ENCODE data around the gene UBE2C. TPM values are rescaled to one million over a fixed set of nuclear protein-coding genes. Genes with fewer than 3 reads are reported as not detected.
"Not testable (repeated sequence)": the region's sequence is repeated elsewhere in the genome, so short reads cannot be mapped to it uniquely, and the experiment has no call there.

The UBE2C gene
- 100 to 1,000 TPM; 189 to 202 TPM for total RNA-seq

GRCh38 chr20:45812157-45813005 is at the start of gene UBE2C:
Gene UBE2C, plus strand, starts transcription at chr20:45812644. Its CDS starts 52 bp downstream, at chr20:45812696.
- CTCF ChIA-PET: interaction anchor here (1.3 to 1.4 kb wide), 2 partner anchors 10 to 13 kb away, joined by 4 to 5 read pairs; no protein-coding TSS in a partner anchor
- Mint-ChIP-seq H3K4me1 (ENCODE audit: low read depth) (peaks cover 17% of the 10 kb centered on the region), H3K27ac (peak within 1 kb of the TSS; percentile 82), H3K9me3 (no peaks in the 10 kb centered on the region), H3K4me3 (peak within 1 kb of the TSS; percentile 94), H3K27me3 (ENCODE audit: low read depth) (no peaks in the 10 kb centered on the region), H3K36me3 (ENCODE audit: low read depth) (peaks cover 55% of the 10 kb centered on the region)
- DNase-seq: peak; percentile 98
- intact Hi-C loops (cut with micrococcal nuclease): loop anchor here (1.0 kb wide), 5 partner anchors 45 to 160 kb away; partner anchors contain the start of genes ACOT8, ZNF335, ZSWIM1 and ZSWIM3

DNA sequence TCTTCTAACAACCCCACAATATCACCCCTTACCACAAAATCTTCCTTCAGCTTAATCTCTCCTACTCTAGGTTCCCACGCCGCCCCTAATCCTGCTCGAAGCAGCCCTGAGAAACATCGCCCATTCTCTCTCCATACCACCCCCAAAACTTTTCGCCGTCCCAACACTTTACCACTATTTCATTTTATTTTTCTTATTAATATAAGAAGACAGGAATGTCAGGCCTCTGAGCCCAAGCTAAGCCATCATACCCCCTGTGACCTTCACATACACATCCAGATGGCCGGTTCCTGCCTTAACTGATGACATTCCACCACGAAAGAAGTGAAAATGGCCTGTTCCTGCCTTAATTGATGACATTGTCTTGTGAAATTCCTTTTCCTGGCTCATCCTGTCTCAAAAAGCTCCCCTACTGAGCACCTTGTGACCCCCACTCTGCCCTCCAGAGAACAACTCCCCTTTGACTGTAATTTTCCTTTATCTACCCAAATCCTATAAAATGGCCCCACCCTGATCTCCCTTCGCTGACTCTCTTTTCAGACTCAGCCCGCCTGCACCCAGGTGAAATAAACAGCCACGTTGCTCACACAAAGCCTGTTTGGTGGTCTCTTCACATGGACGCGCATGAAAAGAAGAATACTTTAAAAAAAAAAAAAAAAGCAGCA is 47.7 kb upstream of the UBE2C start:
- DNase-seq; H3K27ac Mint-ChIP-seq; H3K4me1 Mint-ChIP-seq (ENCODE audit: low read depth); H3K27me3 Mint-ChIP-seq (ENCODE audit: low read depth); H3K4me3 Mint-ChIP-seq; H3K36me3 Mint-ChIP-seq (ENCODE audit: low read depth); H3K9me3 Mint-ChIP-seq; intact Hi-C loops (cut with micrococcal nuclease): not testable (repeated sequence)
- CTCF ChIA-PET: interaction anchor here (0.6 kb wide), 2 partner anchors 295 to 313 kb away, joined by 3 to 6 read pairs; partner anchors contain the start of gene WFDC2

DNA sequence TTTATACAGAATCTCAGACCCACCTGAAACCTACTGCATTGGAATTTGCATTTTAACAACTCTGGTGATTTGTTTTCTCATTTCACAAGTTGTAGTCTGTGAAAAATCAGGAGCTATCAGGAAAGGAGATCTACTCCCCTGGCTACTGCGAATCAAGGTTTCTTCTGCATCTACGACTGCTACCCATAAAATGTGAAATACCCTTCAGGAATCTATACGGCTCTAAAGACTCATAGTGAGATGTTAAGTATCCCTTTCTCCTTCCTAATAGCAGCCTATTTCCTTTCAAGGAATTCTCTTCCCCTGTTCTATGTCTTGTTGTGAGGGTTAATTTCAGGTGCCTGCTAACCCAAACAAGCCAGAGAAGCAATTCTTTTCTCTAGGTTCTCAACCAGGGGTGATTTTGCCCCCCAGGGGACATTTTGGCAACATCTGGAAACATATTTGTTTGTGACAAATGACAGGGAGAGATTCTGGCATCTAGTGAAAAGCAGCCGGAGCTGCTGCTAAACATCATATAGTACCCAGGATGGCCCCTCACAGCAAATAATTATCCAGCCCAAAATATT is 47.1 kb upstream of the UBE2C start:
- intact Hi-C loops (cut with micrococcal nuclease): no loop called here
- Mint-ChIP-seq H3K27me3 (ENCODE audit: low read depth) (peaks cover 4% of the 10 kb centered on the region), H3K9me3 (no peaks in the 10 kb centered on the region), H3K4me3 (no peak overlapping the region), H3K4me1 (ENCODE audit: low read depth) (no peaks in the 10 kb centered on the region), H3K27ac (no peak overlapping the region), H3K36me3 (ENCODE audit: low read depth) (no peaks in the 10 kb centered on the region)
- CTCF ChIA-PET: interaction anchor here (0.6 kb wide), 2 partner anchors 296 to 313 kb away, joined by 3 to 6 read pairs; partner anchors contain the start of gene WFDC2
- no peak for DNase-seq

GRCh38 chr20:45765980-45766379 is 46.5 kb upstream of the UBE2C start:
- no peaks in the 10 kb centered on the region for H3K36me3 Mint-ChIP-seq (ENCODE audit: low read depth)
- H3K27me3 Mint-ChIP-seq (ENCODE audit: low read depth): peaks cover 3% of the 10 kb centered on the region
- H3K9me3 Mint-ChIP-seq: no peaks in the 10 kb centered on the region
- intact Hi-C loops (cut with micrococcal nuclease): no loop called here
- H3K27ac Mint-ChIP-seq: no peak overlapping the region
- H3K4me1 Mint-ChIP-seq (ENCODE audit: low read depth): peaks cover 2% of the 10 kb centered on the region
- DNase-seq: no peak
- CTCF ChIA-PET: no interaction called here
- no peak overlapping the region for H3K4me3 Mint-ChIP-seq

DNA sequence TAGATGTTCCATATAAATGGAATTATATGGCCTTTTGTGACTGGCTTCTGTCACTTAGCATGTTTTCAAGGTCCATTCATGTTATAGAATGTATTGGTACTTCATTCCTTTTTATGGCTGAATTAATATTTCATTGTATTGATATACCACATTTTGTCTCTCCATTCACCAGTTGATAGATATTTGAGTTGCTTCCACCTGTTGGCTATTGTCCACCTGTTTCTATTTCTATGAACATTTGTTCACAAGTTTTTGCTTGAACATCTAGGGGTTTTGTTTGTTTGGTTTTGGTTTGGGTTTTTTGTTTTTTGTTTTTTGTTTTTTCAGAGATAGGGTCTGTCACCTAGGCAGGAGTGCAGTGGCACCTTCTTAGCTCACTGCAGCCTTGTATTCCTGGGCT is 44.0 kb upstream of the UBE2C start:
- H3K9me3 Mint-ChIP-seq: no peaks in the 10 kb centered on the region
- H3K4me1 Mint-ChIP-seq (ENCODE audit: low read depth): peaks cover 3% of the 10 kb centered on the region
- no peak overlapping the region for H3K4me3 Mint-ChIP-seq
- no peaks in the 10 kb centered on the region for H3K36me3 Mint-ChIP-seq (ENCODE audit: low read depth)
- H3K27ac Mint-ChIP-seq: no peak overlapping the region
- H3K27me3 Mint-ChIP-seq (ENCODE audit: low read depth): no peaks in the 10 kb centered on the region
- intact Hi-C loops (cut with micrococcal nuclease): no loop called here
- DNase-seq: no peak
- CTCF ChIA-PET: interaction anchor here (0.6 to 1.0 kb wide), 5 partner anchors 24 to 176 kb away, joined by 3 to 7 read pairs (median 3); no protein-coding TSS in a partner anchor

DNA sequence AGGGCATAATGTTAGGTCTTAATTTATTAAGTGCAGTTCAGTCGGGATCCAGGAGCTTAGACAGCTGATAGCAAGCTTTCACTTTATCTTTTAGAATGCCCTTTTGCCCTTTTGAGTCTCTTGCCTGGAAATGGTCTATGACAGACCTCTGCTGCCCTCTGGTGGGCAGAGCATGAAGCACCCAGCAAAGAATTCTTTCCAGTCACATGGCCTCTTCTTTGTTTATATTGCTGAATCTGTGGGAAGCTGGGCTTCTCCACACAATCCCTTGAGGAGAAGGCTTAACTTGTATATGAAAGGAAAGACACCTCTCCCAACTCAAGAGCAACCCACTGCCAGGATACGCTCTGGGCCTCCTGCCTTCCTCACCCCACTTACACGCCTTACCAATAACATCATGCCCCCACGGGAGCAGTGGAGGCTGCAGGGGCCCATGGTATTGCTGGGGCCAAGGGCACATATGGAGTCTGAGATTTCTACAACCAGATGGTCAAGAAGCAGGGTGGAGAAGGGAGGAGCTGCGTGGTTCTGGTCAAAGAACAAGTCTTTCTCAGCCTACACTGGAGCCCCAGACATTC is 41.2 kb upstream of the UBE2C start:
- Mint-ChIP-seq H3K9me3 (no peaks in the 10 kb centered on the region), H3K36me3 (ENCODE audit: low read depth) (no peaks in the 10 kb centered on the region), H3K27me3 (ENCODE audit: low read depth) (peaks cover 3% of the 10 kb centered on the region), H3K4me3 (no peak overlapping the region), H3K4me1 (ENCODE audit: low read depth) (peaks cover 3% of the 10 kb centered on the region), H3K27ac (no peak overlapping the region)
- intact Hi-C loops (cut with micrococcal nuclease): loop anchor here (1.0 to 5.0 kb wide), 6 partner anchors 142 to 454 kb away; partner anchors contain the start of genes SYS1 and WFDC10A
- CTCF ChIA-PET: interaction anchor here (0.6 to 3.4 kb wide), 65 partner anchors 9 to 633 kb away, joined by 3 to 38 read pairs (median 4); partner anchors contain the start of genes DNTTIP1, EPPIN, SDC4 and SNX21
- peak; percentile 88 for DNase-seq

DNA sequence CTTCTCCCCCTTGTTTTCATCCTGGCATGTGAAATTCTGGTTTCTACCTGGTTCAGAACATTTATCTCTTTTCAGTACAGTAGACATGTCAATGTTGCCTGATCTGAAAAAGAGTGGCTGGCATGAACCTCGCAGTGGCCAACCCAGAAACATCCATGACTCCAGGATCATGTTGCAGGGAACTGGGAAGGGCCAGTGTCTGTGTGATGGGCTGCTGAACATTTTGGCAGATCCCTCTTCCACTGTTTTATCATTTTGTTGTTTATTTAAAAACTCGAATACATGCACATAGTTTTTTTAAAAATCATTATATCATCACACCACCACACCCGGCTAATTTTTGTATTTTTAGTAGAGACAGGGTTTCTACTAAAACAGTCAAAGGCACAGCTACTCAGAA is 39.8 kb upstream of the UBE2C start:
- intact Hi-C loops (cut with micrococcal nuclease): loop anchor here (5.0 kb wide), 1 partner anchor 455 kb away; no protein-coding TSS in a partner anchor
- CTCF ChIA-PET: interaction anchor here (0.7 to 3.4 kb wide), 7 partner anchors 27 to 418 kb away, joined by 3 to 37 read pairs (median 6); partner anchors contain the start of genes CD40, WFDC10A and WFDC9
- H3K4me1 Mint-ChIP-seq (ENCODE audit: low read depth): peaks cover 3% of the 10 kb centered on the region
- no peaks in the 10 kb centered on the region for H3K9me3 Mint-ChIP-seq
- no peak overlapping the region for H3K4me3 Mint-ChIP-seq
- no peak for DNase-seq
- peaks cover 3% of the 10 kb centered on the region for H3K27me3 Mint-ChIP-seq (ENCODE audit: low read depth)
- no peaks in the 10 kb centered on the region for H3K36me3 Mint-ChIP-seq (ENCODE audit: low read depth)
- no peak overlapping the region for H3K27ac Mint-ChIP-seq

GRCh38 chr20:45774945-45775344 is 37.5 kb upstream of the UBE2C start:
- peaks cover 3% of the 10 kb centered on the region for H3K27me3 Mint-ChIP-seq (ENCODE audit: low read depth)
- no peak for DNase-seq
- H3K36me3 Mint-ChIP-seq (ENCODE audit: low read depth): no peaks in the 10 kb centered on the region
- peaks cover 6% of the 10 kb centered on the region for H3K4me1 Mint-ChIP-seq (ENCODE audit: low read depth)
- no peak overlapping the region for H3K27ac Mint-ChIP-seq
- H3K4me3 Mint-ChIP-seq: no peak overlapping the region
- intact Hi-C loops (cut with micrococcal nuclease): loop anchor here (5.0 kb wide), 1 partner anchor 458 kb away; no protein-coding TSS in a partner anchor
- CTCF ChIA-PET: interaction anchor here (1.4 kb wide), 1 partner anchor 24 kb away, joined by 3 read pairs; no protein-coding TSS in a partner anchor
- no peaks in the 10 kb centered on the region for H3K9me3 Mint-ChIP-seq

- Mint-ChIP-seq H3K27ac (no peak overlapping the region), H3K4me1 (ENCODE audit: low read depth) (peaks cover 6% of the 10 kb centered on the region), H3K4me3 (no peak overlapping the region), H3K36me3 (ENCODE audit: low read depth) (no peaks in the 10 kb centered on the region), H3K9me3 (no peaks in the 10 kb centered on the region), H3K27me3 (ENCODE audit: low read depth) (peaks cover 3% of the 10 kb centered on the region)
- intact Hi-C loops (cut with micrococcal nuclease): no loop called here
- CTCF ChIA-PET: no interaction called here
- DNase-seq: no peak
These were observed 37.0 kb upstream of the UBE2C start for GRCh38 chr20:45775411-45775810.

DNA sequence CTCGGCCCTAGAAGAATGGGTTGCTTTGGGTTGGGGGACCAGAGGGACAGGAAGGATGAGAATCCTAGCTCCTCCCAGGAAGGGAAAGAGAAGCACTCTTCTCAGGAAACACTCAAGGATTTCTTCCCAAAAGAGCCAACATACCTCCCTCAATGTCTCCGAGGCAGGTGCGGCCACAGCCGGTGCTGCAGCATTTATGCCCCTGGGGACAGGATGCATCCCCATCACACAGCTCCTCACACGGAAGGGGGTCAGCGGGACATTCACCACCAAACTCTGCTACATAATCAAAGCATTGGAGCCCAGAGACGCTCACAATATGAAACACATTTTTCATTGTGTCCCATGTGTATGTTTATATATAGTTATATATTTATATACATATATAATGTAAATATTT is 35.5 kb upstream of the UBE2C start:
- peaks cover 3% of the 10 kb centered on the region for H3K27me3 Mint-ChIP-seq (ENCODE audit: low read depth)
- no peak overlapping the region for H3K27ac Mint-ChIP-seq

DNA sequence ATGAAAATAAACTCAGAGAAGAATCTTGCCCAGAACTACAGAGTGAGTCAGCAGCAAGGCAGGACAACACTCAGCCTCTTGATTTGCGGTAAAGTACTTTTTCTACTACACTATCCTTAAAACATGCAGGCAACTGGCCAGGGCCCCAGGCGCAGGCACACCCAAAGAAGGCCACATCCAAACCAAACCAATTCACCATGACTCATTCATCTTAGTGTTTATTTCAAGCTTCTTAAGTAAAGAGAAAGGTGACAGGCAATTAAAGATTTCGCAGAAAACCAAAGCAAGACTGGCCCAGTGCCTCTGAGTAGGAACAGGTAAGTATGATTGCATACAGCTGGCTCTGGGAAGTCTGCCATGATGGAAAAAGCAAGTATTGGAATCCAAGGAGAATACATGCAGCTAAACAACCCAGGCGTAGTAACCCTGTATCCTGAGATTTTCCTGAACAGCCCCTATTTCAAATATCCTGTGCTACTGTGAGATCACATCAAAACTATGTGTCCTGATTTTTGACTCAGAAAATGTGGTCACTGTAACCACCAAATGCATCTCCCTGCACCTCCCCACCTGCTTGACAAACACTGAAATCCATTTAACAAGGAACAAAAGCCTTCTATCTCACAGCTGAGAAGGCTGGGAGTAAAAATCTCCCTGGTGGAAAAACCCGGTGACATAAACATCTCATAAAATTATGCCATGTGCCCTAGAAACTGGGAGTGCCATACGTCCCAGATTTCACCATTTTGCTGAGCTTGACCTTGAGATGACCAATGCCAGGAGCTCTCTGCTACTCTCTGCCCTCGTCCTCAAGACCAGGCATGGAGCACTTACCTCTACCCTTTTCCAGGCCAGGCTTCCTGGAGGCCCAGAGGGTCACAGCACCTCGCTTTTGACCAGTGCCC is 33.2 kb upstream of the UBE2C start:
- Mint-ChIP-seq H3K9me3 (no peaks in the 10 kb centered on the region), H3K4me1 (ENCODE audit: low read depth) (peaks cover 8% of the 10 kb centered on the region), H3K4me3 (no peak overlapping the region), H3K36me3 (ENCODE audit: low read depth) (no peaks in the 10 kb centered on the region), H3K27ac (no peak overlapping the region), H3K27me3 (ENCODE audit: low read depth) (no peaks in the 10 kb centered on the region)
- CTCF ChIA-PET: interaction anchor here (2.2 kb wide), 1 partner anchor 8 kb away, joined by 12 read pairs; no protein-coding TSS in a partner anchor
- no peak for DNase-seq
- intact Hi-C loops (cut with micrococcal nuclease): no loop called here

More for the DNA sequence above, 35.5 kb upstream of the UBE2C start:
- peaks cover 3% of the 10 kb centered on the region for H3K4me1 Mint-ChIP-seq (ENCODE audit: low read depth)
- intact Hi-C loops (cut with micrococcal nuclease): no loop called here
- no peak overlapping the region for H3K4me3 Mint-ChIP-seq
- no peak for DNase-seq
- no peaks in the 10 kb centered on the region for H3K36me3 Mint-ChIP-seq (ENCODE audit: low read depth)
- CTCF ChIA-PET: interaction anchor here (0.6 kb wide), 1 partner anchor 30 kb away, joined by 3 read pairs; no protein-coding TSS in a partner anchor
- no peaks in the 10 kb centered on the region for H3K9me3 Mint-ChIP-seq

Measured in activated naive CD4-positive, alpha-beta T cell treated with anti-CD3 and anti-CD28 coated beads for 36 hours (primary cell).